ENCODE data around the gene NTM.

NTM gene

GRCh38 chr11:131537196-131537595 lies 166.8 kb downstream of the NTM start:
- DNase-seq (ENCODE audit: low read depth in 1 of 2, low spot score in 1 of 2): no peak
- H3K27ac ChIP-seq (replicated peaks): no peak overlapping the region
- no peaks in the 10 kb centered on the region for H3K27me3 ChIP-seq (ENCODE audit: insufficient read depth, poor library complexity, severe bottlenecking)
- no peak overlapping the region for H3K4me3 ChIP-seq (replicated peaks; ENCODE audit: insufficient read depth, low read length)
- no peak for TF ChIP-seq SPI1 (IDR thresholded peaks at IDR 0.05; ENCODE audit: borderline replicate concordance, low read depth)
- no peak for TF ChIP-seq POLR2AphosphoS5 (IDR thresholded peaks at IDR 0.05; ENCODE audit: low read depth)
- TF ChIP-seq GABPA (IDR thresholded peaks at IDR 0.05; ENCODE audit: low read depth): no peak
- no peak for TF ChIP-seq REST (IDR thresholded peaks at IDR 0.05; ENCODE audit: insufficient replicate concordance, low read depth)
- no peak for TF ChIP-seq CTCF (IDR thresholded peaks at IDR 0.05; ENCODE audit: insufficient read depth, low read length)

- Histone ChIP-seq H3K27ac (replicated peaks) (no peak overlapping the region), H3K27me3 (ENCODE audit: insufficient read depth, poor library complexity, severe bottlenecking) (no peaks in the 10 kb centered on the region), H3K4me3 (replicated peaks; ENCODE audit: insufficient read depth, low read length) (no peak overlapping the region)
- DNase-seq (ENCODE audit: low read depth in 1 of 2, low spot score in 1 of 2): no peak
- TF ChIP-seq CTCF (IDR thresholded peaks at IDR 0.05; ENCODE audit: insufficient read depth, low read length): no peak
- no peak for TF ChIP-seq POLR2AphosphoS5 (IDR thresholded peaks at IDR 0.05; ENCODE audit: low read depth)
- no peak for TF ChIP-seq SPI1 (IDR thresholded peaks at IDR 0.05; ENCODE audit: borderline replicate concordance, low read depth)
- no peak for TF ChIP-seq GABPA (IDR thresholded peaks at IDR 0.05; ENCODE audit: low read depth)
- TF ChIP-seq REST (IDR thresholded peaks at IDR 0.05; ENCODE audit: insufficient replicate concordance, low read depth): no peak
Observed at GRCh38 chr11:131537748-131538147, 167.3 kb downstream of the NTM start.

GRCh38 chr11:131538322-131538721 lies 167.9 kb downstream of the NTM start:
- H3K4me3 ChIP-seq (replicated peaks; ENCODE audit: insufficient read depth, low read length): no peak overlapping the region
- no peak overlapping the region for H3K27ac ChIP-seq (replicated peaks)
- H3K27me3 ChIP-seq (ENCODE audit: insufficient read depth, poor library complexity, severe bottlenecking): no peaks in the 10 kb centered on the region
- no peak for DNase-seq (ENCODE audit: low read depth in 1 of 2, low spot score in 1 of 2)
- TF ChIP-seq GABPA (IDR thresholded peaks at IDR 0.05; ENCODE audit: low read depth): no peak
- TF ChIP-seq CTCF (IDR thresholded peaks at IDR 0.05; ENCODE audit: insufficient read depth, low read length): no peak
- TF ChIP-seq SPI1 (IDR thresholded peaks at IDR 0.05; ENCODE audit: borderline replicate concordance, low read depth): no peak
- no peak for TF ChIP-seq REST (IDR thresholded peaks at IDR 0.05; ENCODE audit: insufficient replicate concordance, low read depth)
- no peak for TF ChIP-seq POLR2AphosphoS5 (IDR thresholded peaks at IDR 0.05; ENCODE audit: low read depth)
